CD4-positive, alpha-beta T cell treated with Interleukin-2 at 100 ng/mL for 4 hours (primary cell): ENCODE results near the gene METTL22.

Experiments used
- DNase-seq: peaks from one replicate; pipeline ENCODE4 v3.0.0-alpha.2; 2020; ENCODE audit warnings: low spot score

The METTL22 gene

DNA sequence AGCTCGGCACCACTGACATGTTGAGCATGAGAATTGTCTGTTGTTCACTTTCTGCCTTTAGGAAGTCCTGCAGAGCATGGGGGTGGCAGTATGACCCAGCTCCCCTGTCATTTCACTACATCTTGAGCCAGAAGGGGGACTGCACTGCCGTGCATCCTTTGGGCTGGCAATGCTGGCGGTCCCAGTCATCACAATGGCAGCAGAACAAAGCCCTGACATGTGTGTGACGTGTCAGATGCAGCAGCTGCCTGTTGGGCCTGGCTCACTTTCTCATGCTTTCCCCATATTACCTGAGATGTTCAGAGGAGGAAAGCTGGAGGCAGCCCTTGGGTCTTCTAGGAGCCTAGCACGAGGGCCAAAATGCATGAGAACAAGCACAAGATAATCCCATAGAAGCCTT is 46.6 kb downstream of the METTL22 start:
- DNase-seq: no peak

DNA sequence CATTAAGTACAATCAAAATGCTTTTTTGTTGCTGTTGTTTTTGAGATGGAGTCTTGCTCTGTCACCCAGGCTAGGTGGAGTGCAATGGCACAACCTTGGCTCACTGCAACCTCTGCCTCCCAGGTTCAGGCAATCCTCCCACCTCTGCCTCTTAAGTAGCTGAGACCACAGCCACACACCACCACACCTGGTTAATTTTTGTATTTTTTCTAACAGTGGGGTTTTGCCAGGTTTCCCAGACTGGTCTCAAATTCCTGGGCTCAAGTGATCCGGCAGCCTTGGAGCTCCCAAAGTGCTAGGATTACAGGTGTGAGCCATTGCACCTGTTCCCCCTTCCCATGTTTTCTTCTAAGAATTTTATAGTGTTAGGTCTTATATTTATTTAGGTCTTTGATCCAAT is 48.0 kb downstream of the METTL22 start:
- DNase-seq: no peak

DNA sequence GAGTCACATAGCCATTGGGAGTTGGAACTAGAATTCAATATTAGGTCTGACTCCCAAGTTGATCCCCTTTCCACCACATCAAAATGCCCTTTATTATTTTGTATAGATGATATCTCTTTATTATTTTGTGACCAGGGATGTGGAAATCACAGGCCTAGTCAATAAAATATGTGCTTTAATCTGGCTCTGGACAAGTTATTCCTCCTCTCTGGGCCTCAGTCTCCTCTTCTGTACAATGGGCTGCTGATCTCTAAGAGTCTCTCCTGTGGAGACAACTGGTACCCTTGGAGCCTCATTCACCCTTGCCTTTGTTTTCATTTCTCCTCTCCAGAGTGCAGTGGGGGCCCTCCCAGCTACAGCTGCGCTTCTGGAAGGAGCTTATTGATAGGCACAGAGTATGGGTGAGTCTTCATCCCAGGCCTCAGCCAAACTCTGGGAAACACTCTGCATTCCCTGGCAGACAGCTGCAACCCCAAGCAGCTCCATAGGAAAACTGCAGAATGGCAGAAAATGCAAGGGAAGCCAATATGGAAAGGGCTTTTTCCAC is 48.6 kb downstream of the METTL22 start:
- DNase-seq: no peak

DNA sequence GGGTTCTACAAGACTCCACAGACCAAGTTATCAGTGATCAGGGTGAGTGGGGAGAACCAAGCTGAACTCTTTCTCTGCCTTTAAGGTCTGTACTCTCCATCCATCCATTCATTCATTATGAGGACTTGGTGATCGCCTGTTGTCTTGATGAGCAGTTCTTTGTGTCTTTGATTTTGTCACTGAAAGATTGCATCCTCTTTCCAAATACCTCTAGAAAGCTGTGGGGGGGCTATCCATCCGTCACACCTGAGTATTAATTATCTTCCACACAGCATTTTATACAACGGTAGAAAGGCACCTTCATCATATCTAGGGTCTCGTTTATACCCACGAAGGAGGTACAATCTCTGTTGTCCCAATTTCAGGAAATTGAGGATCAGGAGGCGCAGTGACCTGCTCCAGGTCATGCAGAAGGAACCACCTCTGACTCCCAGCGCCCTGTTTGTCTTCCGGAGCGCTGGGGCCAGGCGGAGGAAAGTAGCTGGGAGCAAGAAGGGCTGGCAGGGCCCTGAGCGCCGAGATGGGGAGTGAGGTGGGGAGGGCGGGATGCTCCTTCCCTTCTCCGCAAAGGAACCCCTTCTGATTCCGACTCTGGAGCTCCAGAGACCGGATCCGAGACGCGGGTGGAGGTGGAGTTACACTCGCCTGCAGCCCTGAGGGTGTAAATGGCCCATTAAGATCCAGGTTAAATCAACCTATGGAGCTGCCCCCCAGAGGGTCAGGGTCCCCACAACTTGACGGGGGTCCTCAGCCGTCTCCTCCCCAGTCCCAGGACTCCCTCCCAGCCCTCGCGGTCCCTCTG is 52.3 kb downstream of the METTL22 start:
- DNase-seq: no peak

DNA sequence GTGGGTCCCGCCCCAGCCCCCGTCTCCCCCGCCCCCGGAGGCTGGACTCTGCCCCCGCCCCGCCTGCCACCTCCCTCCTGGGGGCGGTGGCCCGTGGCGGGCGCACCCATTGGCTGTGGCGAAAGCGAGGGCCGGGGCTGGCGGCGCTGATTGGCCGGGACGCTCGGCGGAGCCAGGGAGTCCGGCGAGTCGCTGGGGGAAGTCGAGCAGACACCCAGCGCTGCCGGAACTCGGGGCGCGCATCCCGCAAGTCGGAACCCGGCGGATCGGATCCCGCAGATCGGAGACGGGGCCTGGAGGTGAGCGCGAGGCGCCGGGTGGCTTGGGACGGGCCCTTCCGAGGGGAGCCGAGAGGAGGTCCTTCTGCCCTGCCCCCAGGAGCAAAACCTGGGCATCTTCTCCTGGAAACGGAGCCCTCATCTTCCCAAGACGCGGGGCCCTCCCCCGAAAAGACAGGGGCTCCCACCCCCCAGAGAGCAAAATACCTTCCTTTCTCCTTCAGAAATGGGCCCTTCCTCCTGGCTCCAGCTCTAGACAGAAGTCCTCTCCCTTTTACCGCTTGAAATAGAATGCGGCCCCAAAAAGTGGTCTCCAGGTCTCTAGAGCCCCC is 53.0 kb downstream of the METTL22 start, which contains the start of gene ABAT:
Gene ABAT (plus strand): TSS at position 205 of the 610 bp plus-strand sequence. CDS start 61,123 bp downstream, outside the sequence.
- DNase-seq: peak; percentile 89

DNA sequence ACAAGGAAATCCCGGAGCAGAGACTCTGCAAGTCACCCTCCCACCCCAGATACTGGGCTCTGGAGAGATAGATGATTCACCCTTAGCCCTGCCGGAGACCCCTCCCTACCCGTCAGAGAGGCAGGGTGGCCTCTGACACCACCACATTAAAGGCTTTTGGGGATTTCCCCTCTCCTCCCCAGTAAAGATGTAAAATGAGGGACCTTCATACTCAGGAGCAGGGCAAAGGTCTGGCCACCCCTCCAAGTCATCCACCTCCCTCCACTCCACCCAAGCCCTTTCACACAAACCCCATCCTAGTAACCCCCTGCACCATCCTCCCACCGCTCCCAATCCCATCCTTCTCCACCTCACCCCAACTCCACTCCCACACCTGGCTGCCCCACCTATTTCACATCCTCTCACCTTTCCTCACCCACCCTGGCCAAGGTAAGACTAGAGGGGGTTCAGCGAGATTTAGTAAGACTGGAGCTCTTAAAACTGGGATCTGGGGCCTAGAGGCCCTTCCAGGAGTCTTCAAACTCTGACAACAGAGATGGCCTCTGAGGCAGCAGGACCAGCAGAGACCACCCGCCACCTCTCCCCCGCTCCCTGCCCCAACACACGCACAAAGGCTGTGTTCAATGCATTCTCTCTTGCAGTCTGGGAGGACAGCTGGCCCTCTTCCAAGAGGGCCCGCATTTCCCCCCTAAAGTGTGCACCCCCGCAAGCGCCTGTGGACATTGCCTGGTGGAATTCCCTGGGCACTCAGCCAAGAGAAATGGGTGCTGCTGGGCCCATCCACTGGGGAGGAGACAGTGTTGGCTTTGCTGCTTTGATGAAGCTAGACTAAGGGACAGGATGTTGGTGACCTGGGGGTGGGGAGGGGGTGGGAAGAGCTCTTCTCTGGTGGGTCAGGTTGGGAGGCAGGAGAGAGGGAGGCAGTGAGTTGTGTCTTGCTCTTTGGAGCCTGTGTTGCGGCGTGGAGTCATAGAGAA is 54.0 kb downstream of the METTL22 start:
- peak; percentile 80 for DNase-seq

DNA sequence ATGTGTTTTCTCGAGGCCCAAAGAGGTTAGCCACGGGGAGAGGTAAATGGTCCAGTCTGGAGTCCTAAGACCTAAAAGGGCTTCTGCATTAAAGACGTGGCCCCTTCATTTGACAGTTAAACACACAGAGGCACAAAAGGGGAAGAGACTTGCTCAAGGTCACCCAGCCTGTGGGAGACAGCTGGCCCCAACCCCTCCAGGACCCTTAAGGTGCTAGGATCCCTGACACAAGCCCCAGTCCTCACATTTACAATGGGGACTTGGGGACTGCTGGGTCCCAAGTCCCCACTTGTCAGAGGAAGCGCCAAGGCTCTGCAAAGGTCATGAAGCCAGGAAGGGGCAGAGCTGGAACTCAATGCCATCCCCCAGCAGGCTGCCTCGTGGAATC is 54.7 kb downstream of the METTL22 start:
- no peak for DNase-seq

DNA sequence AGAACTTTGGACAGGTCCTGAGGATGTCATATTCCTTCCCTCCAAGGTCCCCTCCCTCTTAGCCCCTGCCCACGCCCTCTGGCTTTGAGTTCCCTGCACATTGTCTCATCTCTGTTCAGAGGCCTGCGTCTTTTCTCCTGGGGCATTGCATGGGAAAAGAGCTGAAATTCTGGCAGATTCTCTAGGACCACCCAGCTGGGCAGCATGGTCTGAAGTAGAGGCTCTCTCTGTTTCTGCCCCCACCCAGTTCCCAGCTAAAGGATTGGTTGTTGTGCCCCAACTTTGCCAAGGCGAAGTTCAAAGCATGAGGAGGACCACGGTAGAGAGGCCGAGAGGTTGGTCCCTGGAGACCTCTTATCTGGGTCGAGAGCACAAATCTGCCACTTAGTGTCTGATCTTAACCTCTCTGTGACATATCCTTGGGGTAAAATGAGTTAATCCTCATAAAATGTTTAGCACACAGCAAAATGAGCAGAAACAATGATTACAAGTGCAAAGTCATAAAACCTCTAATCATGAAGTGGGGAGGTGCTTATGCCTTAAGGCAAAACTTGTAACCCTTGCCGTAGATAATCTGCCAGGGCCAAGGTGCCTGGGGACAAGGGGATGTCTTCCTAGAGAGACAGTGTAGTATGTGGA is 55.4 kb downstream of the METTL22 start:
- no peak for DNase-seq

DNA sequence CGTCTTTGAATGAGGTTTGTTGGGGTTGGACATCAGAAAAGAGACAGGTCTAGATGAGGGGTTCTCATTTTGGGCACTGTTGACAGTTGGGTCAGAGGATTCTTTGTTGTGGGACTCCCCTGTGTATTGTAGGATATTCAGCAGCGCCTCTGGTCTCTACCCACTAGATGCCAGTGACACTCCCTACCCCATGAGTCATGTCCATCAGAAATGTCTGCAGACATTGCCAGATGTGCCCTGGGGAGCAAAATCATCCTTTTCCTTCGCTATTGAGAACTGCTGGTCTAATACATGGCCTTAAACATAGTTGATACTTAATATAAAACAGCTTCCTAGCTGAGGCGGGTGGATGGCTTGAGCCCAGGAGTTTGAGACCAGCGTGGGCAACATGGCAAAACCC is 56.0 kb downstream of the METTL22 start:
- no peak for DNase-seq

DNA sequence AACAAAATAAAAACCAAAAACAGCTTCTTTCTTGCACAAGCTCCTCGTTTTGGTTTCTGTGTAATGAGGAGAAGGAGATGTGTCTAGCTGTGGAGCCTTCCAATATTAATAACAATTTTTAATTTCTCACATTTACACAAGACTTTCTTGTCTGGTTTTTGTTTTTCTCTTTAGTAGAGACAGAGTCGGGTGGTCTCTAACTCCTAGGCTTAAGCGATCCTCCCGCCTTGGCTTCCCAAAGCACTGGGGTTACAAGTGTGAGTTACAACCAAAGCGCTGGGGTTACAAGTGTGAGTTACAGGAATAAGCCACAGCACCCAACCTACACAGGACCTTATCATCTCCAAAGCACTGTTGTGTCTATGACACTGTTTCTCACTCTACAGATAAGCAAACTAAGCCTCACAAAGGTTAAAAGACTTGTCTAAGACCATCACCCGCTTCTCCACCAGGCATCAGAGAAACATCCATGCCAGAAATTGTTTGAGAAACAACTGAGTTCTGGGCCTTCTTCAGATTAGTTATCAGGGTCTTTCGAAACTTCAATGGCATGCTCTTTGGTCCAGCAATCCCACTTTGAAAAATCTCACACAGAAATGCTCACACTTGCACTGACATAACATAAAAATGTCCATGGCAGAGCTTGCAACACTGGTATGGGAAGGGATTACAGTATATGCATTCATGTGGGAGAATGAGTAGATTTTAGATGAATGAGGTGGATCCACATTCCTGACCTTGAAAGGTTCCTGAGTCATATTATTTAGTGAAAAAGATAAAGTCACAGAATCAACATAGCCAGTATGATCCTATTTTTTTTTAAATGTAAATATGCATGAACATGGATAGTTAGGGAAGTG is 56.8 kb downstream of the METTL22 start:
- no peak for DNase-seq

DNA sequence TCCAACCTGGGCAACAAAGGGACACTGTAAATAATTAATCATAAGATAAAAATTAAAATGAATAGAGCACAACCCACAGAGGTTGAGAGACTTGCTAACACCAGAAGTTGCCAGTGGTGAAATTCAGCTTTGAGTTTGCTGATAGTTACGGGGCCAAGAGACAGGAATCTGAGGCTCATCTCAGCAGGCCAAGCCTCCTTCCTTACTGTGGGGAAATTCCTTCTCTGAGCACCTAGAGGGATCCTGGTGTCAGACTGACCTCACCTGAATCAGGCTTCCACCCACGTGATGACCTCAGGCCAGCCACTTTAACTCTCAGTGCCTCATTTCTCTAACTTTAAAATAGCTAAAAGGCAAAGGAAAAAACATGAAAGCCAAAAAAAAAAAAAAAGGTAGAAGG is 57.7 kb downstream of the METTL22 start:
- no peak for DNase-seq

DNA sequence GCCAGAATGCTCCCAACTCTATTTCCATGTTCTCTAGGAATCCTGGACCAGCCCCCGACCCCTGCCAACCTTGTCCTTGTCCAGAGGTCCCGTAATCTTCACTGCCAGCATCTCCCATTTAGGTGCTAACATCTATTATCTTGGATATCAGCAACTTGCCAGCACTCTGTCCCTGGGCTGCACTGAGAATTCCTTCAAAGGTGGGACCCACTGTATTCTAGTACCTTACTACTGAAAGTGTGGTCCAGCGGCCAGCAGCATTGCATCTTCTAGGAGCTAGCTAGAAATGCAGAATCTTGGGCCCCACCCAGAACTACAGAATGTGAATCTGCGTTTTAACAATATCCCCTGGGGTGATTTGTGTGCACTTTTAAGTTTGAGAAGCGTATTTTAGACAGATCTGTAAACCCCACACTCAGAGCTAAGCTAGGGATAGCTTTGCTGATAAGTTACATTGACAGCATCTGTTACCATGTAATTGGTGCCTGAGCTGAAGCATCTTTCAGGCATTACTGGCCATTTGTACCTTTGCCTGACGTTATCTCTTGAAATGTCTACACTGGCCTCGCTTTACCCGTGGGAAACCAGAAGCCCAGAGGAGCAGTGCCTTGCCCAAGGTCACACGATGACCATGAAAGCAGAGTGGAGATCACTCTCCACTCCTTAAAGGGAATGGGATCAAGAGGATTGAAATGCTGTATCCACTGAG is 61.2 kb downstream of the METTL22 start:
- DNase-seq: no peak

DNA sequence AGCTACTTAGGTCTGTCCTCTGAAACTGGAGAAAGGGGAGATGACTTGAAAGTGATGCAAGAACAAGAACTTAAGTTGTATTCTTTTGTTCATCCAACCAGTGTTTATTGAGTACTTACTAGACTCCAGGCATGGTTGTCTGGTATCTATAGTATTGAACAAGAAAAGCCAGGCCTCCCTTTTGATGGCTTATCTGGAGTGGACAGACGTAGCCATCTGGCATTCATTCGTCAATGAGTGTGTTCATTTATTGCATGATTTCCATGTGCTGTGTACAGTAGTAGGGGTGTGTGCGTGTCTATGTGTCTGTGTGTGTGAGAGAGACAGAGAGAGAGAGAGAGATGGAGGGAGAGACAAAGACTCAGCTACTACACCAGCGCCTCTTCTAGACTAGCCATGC is 62.1 kb downstream of the METTL22 start:
- DNase-seq: no peak

DNA sequence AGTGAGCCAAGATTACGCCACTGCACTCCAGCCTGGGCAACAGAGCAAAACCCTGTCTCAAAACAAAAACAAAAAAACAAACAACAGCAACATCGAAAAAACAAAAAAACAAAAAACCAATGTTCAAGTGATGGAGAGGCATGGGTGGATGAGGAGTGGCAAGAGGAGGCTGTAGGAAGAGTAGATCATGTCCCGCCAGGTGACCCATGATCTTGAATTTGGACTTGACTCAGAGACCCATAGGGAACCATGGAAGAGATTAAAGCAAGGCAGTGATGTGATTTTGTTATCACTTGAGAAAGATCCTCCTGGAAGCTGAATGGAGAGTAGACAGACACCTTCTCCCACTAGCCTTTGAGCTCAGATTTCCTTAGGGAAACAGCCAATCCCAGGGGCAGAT is 64.1 kb downstream of the METTL22 start:
- no peak for DNase-seq

DNA sequence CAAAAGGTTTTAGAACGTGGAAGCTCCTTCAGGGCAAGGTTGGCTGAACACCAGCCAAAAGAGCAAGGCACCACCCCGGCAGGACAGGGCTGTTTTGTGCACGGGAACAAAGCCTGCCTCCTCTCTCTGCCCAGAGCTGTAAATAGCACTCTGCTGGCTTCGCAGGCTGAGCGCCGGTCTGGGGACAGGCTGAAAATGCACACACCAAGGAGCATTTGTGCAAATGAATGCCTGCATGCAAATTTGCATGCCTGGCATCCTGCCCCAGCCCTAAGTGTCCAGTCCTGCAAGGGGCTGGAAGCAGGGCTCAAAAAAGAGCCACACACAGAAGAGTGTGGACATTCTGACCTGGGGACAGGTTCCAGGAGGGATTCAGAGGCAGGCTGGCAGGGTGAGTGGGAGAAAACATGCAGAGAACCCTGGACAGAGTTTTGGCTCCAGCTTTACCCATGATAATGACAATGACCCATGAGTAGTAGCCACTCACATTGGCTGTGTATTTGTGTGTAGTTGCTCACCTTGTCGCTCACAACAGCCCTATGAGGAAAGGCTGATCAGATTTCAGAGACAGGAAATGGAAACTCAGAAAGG is 64.6 kb downstream of the METTL22 start:
- no peak for DNase-seq

DNA sequence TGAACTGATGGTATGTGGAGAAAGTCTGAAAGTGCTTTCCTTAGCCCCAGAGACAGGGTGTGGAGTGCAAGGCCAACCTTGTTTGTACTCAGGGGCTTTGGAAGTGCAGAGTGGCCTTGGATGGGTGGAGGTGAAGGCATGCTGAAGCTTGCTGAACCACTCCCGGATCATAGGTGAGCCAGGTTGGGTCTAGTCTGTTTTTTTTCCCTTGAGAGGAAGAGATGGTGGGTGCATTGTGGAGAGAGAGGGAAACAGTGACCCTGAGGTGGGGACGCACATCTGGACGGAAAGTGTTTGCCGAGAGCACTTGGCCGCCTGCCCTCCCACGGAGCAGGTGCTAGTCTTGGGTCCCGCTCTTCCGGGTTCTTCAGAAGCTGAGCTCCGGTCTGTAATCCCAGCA is 65.4 kb downstream of the METTL22 start:
- no peak for DNase-seq

DNA sequence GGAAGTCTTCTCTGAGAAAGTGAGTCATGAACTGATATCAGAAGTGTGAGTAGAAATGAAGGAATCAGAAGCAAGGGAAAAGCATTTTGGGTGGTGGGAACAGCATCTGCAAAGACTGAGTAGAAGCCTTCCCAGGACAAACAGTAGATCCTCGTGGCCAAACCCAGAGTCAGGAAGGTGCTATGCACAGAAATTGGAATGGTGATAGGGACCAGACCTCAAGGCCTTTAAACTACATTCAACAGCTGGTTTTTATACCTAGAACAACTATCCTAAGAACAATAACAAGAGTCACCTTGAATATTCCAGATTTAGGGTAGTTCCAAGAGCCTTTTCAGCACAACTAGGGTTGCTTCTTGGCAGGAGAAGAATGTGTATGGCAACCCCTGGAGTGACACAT is 68.2 kb downstream of the METTL22 start:
- no peak for DNase-seq

DNA sequence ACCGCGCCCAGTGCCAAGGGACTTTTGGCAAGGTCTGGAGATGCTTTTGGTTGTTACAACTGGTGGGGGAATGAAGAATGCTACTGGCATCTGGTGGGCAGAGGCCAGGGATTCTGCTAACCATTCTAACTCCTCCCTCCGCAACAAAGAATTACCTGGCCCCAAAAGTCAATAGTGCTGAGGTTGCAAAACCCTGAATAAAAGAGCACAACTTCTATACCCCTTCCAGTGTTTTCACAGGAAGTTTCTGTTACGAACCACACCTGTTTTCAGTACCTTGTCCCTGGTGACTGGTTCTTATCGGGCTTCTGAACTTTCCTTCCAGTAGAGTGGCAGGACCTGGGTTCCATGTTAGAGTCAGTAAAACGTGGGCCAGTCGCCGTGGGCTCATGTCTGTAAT is 70.2 kb downstream of the METTL22 start:
- no peak for DNase-seq

DNA sequence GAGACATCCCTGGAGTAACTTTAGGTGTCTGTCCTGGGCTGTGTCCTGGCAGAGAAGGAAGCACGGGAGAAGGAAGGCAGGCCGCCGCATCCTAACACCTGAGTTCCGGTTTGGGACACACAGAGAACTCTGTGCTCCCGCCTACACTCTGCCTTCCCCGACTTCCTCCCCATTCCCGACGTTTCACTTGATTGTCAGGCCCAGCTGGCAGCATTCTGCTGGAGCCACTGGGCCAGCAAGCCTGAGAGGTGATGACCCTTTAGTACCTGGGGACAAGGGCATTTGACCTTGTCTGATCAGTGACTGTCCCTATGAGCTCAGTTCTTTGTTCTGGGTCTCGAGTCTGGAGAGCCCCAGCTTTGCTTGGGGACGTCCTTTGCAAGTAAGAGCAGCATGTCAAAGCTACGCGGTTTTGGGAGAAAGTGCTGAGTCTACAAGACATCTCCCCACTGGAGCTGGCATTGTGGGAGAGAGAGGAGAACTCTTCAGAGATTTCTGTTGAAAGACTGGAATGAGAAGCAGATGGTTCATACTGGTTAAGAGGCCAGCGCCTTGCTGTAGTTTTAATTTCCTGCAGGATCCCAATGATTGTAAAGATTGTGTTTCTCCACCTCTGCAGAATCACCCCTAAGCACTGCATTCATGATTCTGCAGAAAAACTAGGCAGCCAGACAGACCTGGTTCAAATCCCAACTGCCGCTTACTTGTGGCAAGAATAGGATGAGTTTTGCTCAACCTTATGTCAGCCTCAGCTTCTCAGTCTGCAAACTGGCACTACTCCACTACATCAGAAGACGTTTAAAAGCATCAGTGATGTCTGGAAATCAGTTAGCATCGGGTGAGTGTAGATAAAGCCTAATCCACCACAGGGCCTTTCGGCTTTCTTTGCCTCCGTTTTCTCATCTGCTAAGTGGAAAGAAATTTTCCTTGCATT is 73.6 kb downstream of the METTL22 start:
- DNase-seq: no peak
